Bronchial epithelial cell (primary cell): ENCODE data around the gene KCNC1. TPM values are rescaled to one million over a fixed set of nuclear protein-coding genes. Genes with fewer than 3 reads are reported as not detected.

Source experiments
- DNase-seq: peaks from one replicate; pipeline ENCODE4 v3.0.0-alpha.2; 2010; ENCODE audit warnings: low read depth
- FAIRE-seq: peaks from 2 replicates; lab custom pipeline; 2011; peaks lifted over from hg19 to GRCh38; lab: Jason Lieb, UNC
- H3K27me3 ChIP-seq: 2 replicates; pipeline ENCODE4 v1.5.1; 2011; ENCODE audit warnings: low read length; ENCODE audit not compliant: control insufficient read depth, insufficient read depth
- H3K36me3 ChIP-seq: 2 replicates; pipeline ENCODE4 v1.5.1; 2011; ENCODE audit warnings: low read length; ENCODE audit not compliant: control insufficient read depth, insufficient read depth
- H3K4me3 ChIP-seq: 2 replicates; pipeline ENCODE4 v1.5.1; 2011; ENCODE audit warnings: mild to moderate bottlenecking, low read depth, low read length, control low read depth
- CTCF ChIP-seq: IDR thresholded peaks from 2 replicates; pipeline ENCODE4 v1.5.1; 2011; ENCODE audit warnings: mild to moderate bottlenecking, moderate library complexity, low read length, control low read depth, inconsistent platforms; ENCODE audit not compliant: insufficient read depth, severe bottlenecking
- total RNA-seq: library from RNA; depleted of rRNA; stranded (reverse); fragments of >200 nt; gene quantifications from 2 replicates; pipeline ENCODE4 v1.2.1, GENCODE V29; 2014

The KCNC1 gene
- total RNA-seq = not detected in 2 replicates

GRCh38 chr11:17734418-17734911 is at the start of gene KCNC1:
KCNC1 (plus strand) TSS chr11:17734781; CDS start chr11:17736003, 1,222 bp downstream.
- FAIRE-seq (no peak), DNase-seq (no peak)
- H3K36me3 ChIP-seq = no peaks in the 10 kb centered on the region
- H3K4me3 ChIP-seq = peak within 1 kb of the TSS; percentile 8
- no peak for TF ChIP-seq CTCF
- H3K27me3 ChIP-seq = peaks cover 40% of the 10 kb centered on the region

- H3K27me3 ChIP-seq = peaks cover 3% of the 10 kb centered on the region
- no peak for DNase-seq
- no peak overlapping the region for H3K4me3 ChIP-seq
- no peak for FAIRE-seq
- H3K36me3 ChIP-seq = no peaks in the 10 kb centered on the region
- no peak for TF ChIP-seq CTCF
Measured at GRCh38 chr11:17686231-17686980, 48.2 kb upstream of the KCNC1 start.

DNA sequence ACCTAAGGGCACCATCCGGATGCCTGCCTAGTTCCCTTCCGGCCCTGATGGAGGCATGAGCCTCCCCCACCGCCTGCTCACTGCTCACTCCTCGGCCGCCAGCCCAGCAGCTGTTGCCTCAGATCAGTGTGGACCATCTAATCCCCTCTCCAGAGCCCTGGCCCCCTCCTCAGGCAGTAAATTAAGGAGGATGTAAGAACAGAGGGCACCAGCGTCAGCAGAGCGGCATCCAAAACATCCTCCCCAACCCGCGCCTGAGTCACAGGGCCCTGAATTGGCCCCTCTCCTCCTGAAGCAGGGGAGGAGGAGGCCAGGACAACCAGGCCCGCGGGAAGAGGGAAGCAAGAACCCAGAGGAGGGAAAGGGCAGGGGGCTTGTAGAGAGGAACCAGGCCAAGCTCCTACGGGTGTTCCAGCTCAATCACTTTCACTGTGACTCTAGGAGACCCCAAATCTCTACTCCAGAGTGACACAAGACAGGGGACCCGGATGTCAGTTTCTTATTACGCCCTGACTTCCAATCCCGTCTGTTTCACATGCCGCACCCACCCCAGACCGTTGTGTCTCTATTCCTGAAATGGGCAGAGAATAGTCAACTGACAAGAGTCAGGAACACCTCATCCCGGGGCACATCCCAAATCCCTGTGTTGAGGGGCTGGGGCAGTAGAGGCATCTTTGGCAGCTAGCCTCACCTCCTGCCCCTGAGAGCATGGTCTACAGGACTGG is 46.5 kb upstream of the KCNC1 start:
- Histone ChIP-seq H3K36me3 (no peaks in the 10 kb centered on the region), H3K27me3 (peaks cover 5% of the 10 kb centered on the region), H3K4me3 (no peak overlapping the region)
- no peak for DNase-seq
- no peak for TF ChIP-seq CTCF
- FAIRE-seq = no peak

GRCh38 chr11:17691550-17691949 is 43.0 kb upstream of the KCNC1 start:
- TF ChIP-seq CTCF = no peak
- peaks cover 23% of the 10 kb centered on the region for H3K27me3 ChIP-seq
- DNase-seq = no peak
- no peaks in the 10 kb centered on the region for H3K36me3 ChIP-seq
- no peak for FAIRE-seq
- H3K4me3 ChIP-seq = no peak overlapping the region

GRCh38 chr11:17691976-17692375 is 42.6 kb upstream of the KCNC1 start:
- DNase-seq = no peak
- Histone ChIP-seq H3K4me3 (no peak overlapping the region), H3K27me3 (peaks cover 27% of the 10 kb centered on the region), H3K36me3 (no peaks in the 10 kb centered on the region)
- no peak for TF ChIP-seq CTCF
- FAIRE-seq = no peak
